Measurements from ENCODE around the gene TRPT1.

Gene TRPT1

GRCh38 chr11:64253481-64253880 is 27.5 kb upstream of the TRPT1 start (continued):
- TF ChIP-seq CSRNP3 (CRISPR knock-in tag; IDR thresholded peaks at IDR 0.05), result no peak
- TF ChIP-seq ZNF565 (CRISPR knock-in tag; conservative IDR thresholded peaks at IDR 0.05; ENCODE audit: low read depth), result no peak
- no peak for TF ChIP-seq TCF4 (CRISPR knock-in tag; IDR thresholded peaks at IDR 0.05; ENCODE audit: borderline replicate concordance)
- no peak for TF ChIP-seq GLIS3 (CRISPR knock-in tag; IDR thresholded peaks at IDR 0.05)
- no peak for TF ChIP-seq ZC3H10 (CRISPR knock-in tag; IDR thresholded peaks at IDR 0.05)
- no peak for TF ChIP-seq PPARA (CRISPR knock-in tag; IDR thresholded peaks at IDR 0.05; ENCODE audit: borderline replicate concordance)
- TF ChIP-seq TOX (CRISPR knock-in tag; IDR thresholded peaks at IDR 0.05; ENCODE audit: borderline replicate concordance), result no peak
- TF ChIP-seq OSR1 (CRISPR knock-in tag; IDR thresholded peaks at IDR 0.05), result no peak
- TF ChIP-seq BACH2 (CRISPR knock-in tag; IDR thresholded peaks at IDR 0.05; ENCODE audit: borderline replicate concordance), result no peak
- no peak for TF ChIP-seq ZFP3 (CRISPR knock-in tag; IDR thresholded peaks at IDR 0.05)
- no peak for TF ChIP-seq SNAI2 (CRISPR knock-in tag; IDR thresholded peaks at IDR 0.05)

- no peak for ATAC-seq
- TF ChIP-seq TOX (CRISPR knock-in tag; IDR thresholded peaks at IDR 0.05; ENCODE audit: borderline replicate concordance), result no peak
- TF ChIP-seq POU6F1 (CRISPR knock-in tag; IDR thresholded peaks at IDR 0.05; ENCODE audit: borderline replicate concordance, low read depth), result no peak
Observed at GRCh38 chr11:64253043-64253442, 27.1 kb upstream of the TRPT1 start.

- peak; percentile 53 for ATAC-seq
- TF ChIP-seq ISL1 (CRISPR knock-in tag; IDR thresholded peaks at IDR 0.05), result no peak
- TF ChIP-seq GLIS3 (CRISPR knock-in tag; IDR thresholded peaks at IDR 0.05), result no peak
- no peak for TF ChIP-seq POU6F1 (CRISPR knock-in tag; IDR thresholded peaks at IDR 0.05; ENCODE audit: borderline replicate concordance, low read depth)
- no peak for TF ChIP-seq CSRNP3 (CRISPR knock-in tag; IDR thresholded peaks at IDR 0.05)
- no peak for TF ChIP-seq OSR1 (CRISPR knock-in tag; IDR thresholded peaks at IDR 0.05)
- TF ChIP-seq PPARA (CRISPR knock-in tag; IDR thresholded peaks at IDR 0.05; ENCODE audit: borderline replicate concordance), result no peak
- no peak for TF ChIP-seq PATZ1 (CRISPR knock-in tag; IDR thresholded peaks at IDR 0.05; ENCODE audit: borderline replicate concordance)
- TF ChIP-seq ZFP30 (CRISPR knock-in tag; IDR thresholded peaks at IDR 0.05), result no peak
- no peak for TF ChIP-seq CSDC2 (CRISPR knock-in tag; IDR thresholded peaks at IDR 0.05)
Observed at GRCh38 chr11:64252003-64252872, 26.3 kb upstream of the TRPT1 start.

- no peak for TF ChIP-seq TCF4 (CRISPR knock-in tag; IDR thresholded peaks at IDR 0.05; ENCODE audit: borderline replicate concordance)
- TF ChIP-seq CSDC2 (CRISPR knock-in tag; IDR thresholded peaks at IDR 0.05), result no peak
- TF ChIP-seq ZC3H10 (CRISPR knock-in tag; IDR thresholded peaks at IDR 0.05), result no peak
- TF ChIP-seq ZFP3 (CRISPR knock-in tag; IDR thresholded peaks at IDR 0.05), result no peak
- TF ChIP-seq BACH2 (CRISPR knock-in tag; IDR thresholded peaks at IDR 0.05; ENCODE audit: borderline replicate concordance), result no peak
- no peak for TF ChIP-seq TOX (CRISPR knock-in tag; IDR thresholded peaks at IDR 0.05; ENCODE audit: borderline replicate concordance)
- TF ChIP-seq RARB (CRISPR knock-in tag; IDR thresholded peaks at IDR 0.05), result no peak
- no peak for TF ChIP-seq PATZ1 (CRISPR knock-in tag; IDR thresholded peaks at IDR 0.05; ENCODE audit: borderline replicate concordance)
- TF ChIP-seq ZNF565 (CRISPR knock-in tag; conservative IDR thresholded peaks at IDR 0.05; ENCODE audit: low read depth), result no peak
- TF ChIP-seq PPARA (CRISPR knock-in tag; IDR thresholded peaks at IDR 0.05; ENCODE audit: borderline replicate concordance), result no peak
- TF ChIP-seq SNAI2 (CRISPR knock-in tag; IDR thresholded peaks at IDR 0.05), result no peak
- TF ChIP-seq CSRNP3 (CRISPR knock-in tag; IDR thresholded peaks at IDR 0.05), result no peak
- no peak for TF ChIP-seq ZFP30 (CRISPR knock-in tag; IDR thresholded peaks at IDR 0.05)
- ATAC-seq, result no peak
Observed at GRCh38 chr11:64251753-64252002, 25.7 kb upstream of the TRPT1 start.
